Stomach (tissue), 4 donors: ENCODE measurements around the gene SPOCK2.

ENCODE experiments used
- EP300 ChIP-seq: sonication (generic); formaldehyde crosslinking; IDR thresholded peaks from one replicate; pipeline ENCODE4 v1.6.1; 2017; ENCODE audit warnings: antibody characterized with exemption
- POLR2A ChIP-seq, 4 donors: fragments of 450-650 bp; IDR thresholded peaks; one replicate each; pipeline ENCODE4 v1.6.1; 2016; ENCODE audit warnings: antibody characterized with exemption in 4 of 4, control low read depth in 2 of 4, mild to moderate bottlenecking in 1 of 4, moderate library complexity in 1 of 4
- POLR2AphosphoS5 ChIP-seq, 3 donors: sonication (generic); formaldehyde crosslinking; IDR thresholded peaks; one replicate each; pipeline ENCODE4 v1.6.1; 2016; ENCODE audit warnings: antibody characterized with exemption in 3 of 3
- TF ChIP-seq, protein P1 (sequence below), 7 experiments: fragments of 450-650 bp in 4 of 7; fragments of 200-600 bp in 3 of 7; sonication (generic) in 3 of 7; IDR thresholded peaks; one replicate each; pipeline ENCODE4 v1.5.1; 2016 to 2019; ENCODE audit warnings: antibody characterized with exemption in 7 of 7, control low read depth in 2 of 7, mild to moderate bottlenecking in 1 of 7

DNA sequence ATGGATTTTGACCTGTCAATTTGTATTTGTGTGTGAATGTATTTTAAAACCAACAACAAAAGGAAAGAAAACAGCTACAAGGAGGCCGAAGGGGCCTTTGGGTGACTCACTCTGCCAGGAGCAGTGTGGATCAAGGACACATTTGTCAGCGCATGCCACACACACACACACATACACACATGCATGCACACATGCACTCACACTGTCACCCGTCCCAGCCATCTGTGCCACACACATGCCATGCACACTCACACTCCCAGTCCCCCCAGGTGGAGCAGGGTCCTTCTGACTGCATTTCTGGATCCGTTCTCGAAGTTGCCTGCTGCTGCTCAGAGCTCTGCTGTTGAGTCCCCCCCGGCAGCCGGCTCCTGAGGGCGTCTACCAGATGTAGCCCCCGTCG lies 26.0 kb downstream of the SPOCK2 start:
- TF ChIP-seq, protein P1, sequence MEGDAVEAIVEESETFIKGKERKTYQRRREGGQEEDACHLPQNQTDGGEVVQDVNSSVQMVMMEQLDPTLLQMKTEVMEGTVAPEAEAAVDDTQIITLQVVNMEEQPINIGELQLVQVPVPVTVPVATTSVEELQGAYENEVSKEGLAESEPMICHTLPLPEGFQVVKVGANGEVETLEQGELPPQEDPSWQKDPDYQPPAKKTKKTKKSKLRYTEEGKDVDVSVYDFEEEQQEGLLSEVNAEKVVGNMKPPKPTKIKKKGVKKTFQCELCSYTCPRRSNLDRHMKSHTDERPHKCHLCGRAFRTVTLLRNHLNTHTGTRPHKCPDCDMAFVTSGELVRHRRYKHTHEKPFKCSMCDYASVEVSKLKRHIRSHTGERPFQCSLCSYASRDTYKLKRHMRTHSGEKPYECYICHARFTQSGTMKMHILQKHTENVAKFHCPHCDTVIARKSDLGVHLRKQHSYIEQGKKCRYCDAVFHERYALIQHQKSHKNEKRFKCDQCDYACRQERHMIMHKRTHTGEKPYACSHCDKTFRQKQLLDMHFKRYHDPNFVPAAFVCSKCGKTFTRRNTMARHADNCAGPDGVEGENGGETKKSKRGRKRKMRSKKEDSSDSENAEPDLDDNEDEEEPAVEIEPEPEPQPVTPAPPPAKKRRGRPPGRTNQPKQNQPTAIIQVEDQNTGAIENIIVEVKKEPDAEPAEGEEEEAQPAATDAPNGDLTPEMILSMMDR (IDR thresholded peaks at IDR 0.05): no peak
- TF ChIP-seq EP300: no peak
- TF ChIP-seq POLR2A (IDR thresholded peaks at IDR 0.05): no peak
- no peak for TF ChIP-seq POLR2AphosphoS5 (IDR thresholded peaks at IDR 0.05)
